Smooth muscle cell (in vitro differentiated cells): ENCODE results near the gene PRSS35. TPM values are rescaled to one million over a fixed set of nuclear protein-coding genes. Genes with fewer than 3 reads are reported as not detected.
"Not testable (repeated sequence)": the region's sequence is repeated elsewhere in the genome, so short reads cannot be mapped to it uniquely, and the experiment has no call there.

Experiments used
- DNase-seq: peaks from one replicate; lab custom pipeline; 2025; ENCODE audit not compliant: unreplicated experiment; lab: John Stamatoyannopoulos, UW
- H2AFZ ChIP-seq: fragments of 200-600 bp; sonication (generic); 2 replicates; pipeline ENCODE4 v1.6.0; 2016; ENCODE audit warnings: antibody characterized with exemption, low read depth, mild to moderate bottlenecking
- H3F3A ChIP-seq: fragments of 200-600 bp; sonication (generic); 2 replicates; pipeline ENCODE4 v1.6.0; 2017; ENCODE audit warnings: antibody characterized with exemption, low read depth
- H3K27ac ChIP-seq: fragments of 200-600 bp; sonication (generic); 2 replicates; pipeline ENCODE4 v1.5.1; 2016; ENCODE audit warnings: low read depth, mild to moderate bottlenecking
- H3K27me3 ChIP-seq: fragments of 200-600 bp; sonication (generic); 2 replicates; pipeline ENCODE4 v1.6.1; 2016; ENCODE audit warnings: low read depth, mild to moderate bottlenecking
- H3K36me3 ChIP-seq: fragments of 200-600 bp; sonication (generic); 2 replicates; pipeline ENCODE4 v1.5.1; 2016; ENCODE audit warnings: low read depth
- H3K4me1 ChIP-seq: fragments of 200-600 bp; sonication (generic); 2 replicates; pipeline ENCODE4 v1.5.1; 2016; ENCODE audit warnings: low read depth
- H3K4me2 ChIP-seq: fragments of 200-600 bp; sonication (generic); 2 replicates; pipeline ENCODE4 v1.6.0; 2016; ENCODE audit warnings: mild to moderate bottlenecking
- H3K4me3 ChIP-seq: fragments of 200-600 bp; sonication (generic); 2 replicates; pipeline ENCODE4 v1.5.1; 2016; ENCODE audit warnings: mild to moderate bottlenecking
- H3K79me2 ChIP-seq: fragments of 200-600 bp; sonication (generic); 2 replicates; pipeline ENCODE4 v1.6.0; 2016; ENCODE audit warnings: low read depth, mild to moderate bottlenecking
- H3K9ac ChIP-seq: fragments of 200-600 bp; sonication (generic); 2 replicates; pipeline ENCODE4 v1.6.0; 2016; ENCODE audit warnings: low read depth
- H3K9me3 ChIP-seq: fragments of 200-600 bp; sonication (generic); replicated peaks from 2 replicates; pipeline ENCODE4 v1.5.1; 2016; ENCODE audit warnings: low read depth
- H4K20me1 ChIP-seq: fragments of 200-600 bp; sonication (generic); 2 replicates; pipeline ENCODE4 v1.6.0; 2016; ENCODE audit warnings: low read depth
- WGBS: methylation state at CpG from one replicate; pipeline ENCODE4 v1.1.7; 2016; ENCODE audit warnings: low lambda C conversion rate; 5-methylcytosine and 5-hydroxymethylcytosine counted together
- polyA plus RNA-seq: library from polyadenylated mRNA; unstranded; fragments of >200 nt; fragmentation: Nextera tagmentation; extraction: Ambion mirVana; gene quantifications from 2 replicates; pipeline ENCODE4 v1.2.1, GENCODE V29; 2016
- total RNA-seq: library from RNA; depleted of rRNA; stranded (reverse); fragments of >200 nt; gene quantifications from 2 replicates; pipeline ENCODE4 v1.2.3, GENCODE V29; 2014
- TF ChIP-seq, protein P1 (sequence below): fragments of 200-600 bp; sonication (generic); IDR thresholded peaks from 2 replicates; pipeline ENCODE4 v1.5.1; 2017; ENCODE audit warnings: borderline replicate concordance, mild to moderate bottlenecking, antibody characterized with exemption; ENCODE audit not compliant: insufficient read depth, poor library complexity, severe bottlenecking

Gene PRSS35
- total and polyA plus RNA-seq, 2 experiments from 2014 or later: 52.9 to 61.7 TPM

- Histone ChIP-seq H3K36me3 (no peaks in the 10 kb centered on the region), H2AFZ (no peak overlapping the region), H4K20me1 (no peaks in the 10 kb centered on the region), H3K4me1 (no peaks in the 10 kb centered on the region), H3K4me2 (no peak overlapping the region), H3K4me3 (no peak overlapping the region), H3K27ac (no peak overlapping the region), H3K79me2 (no peaks in the 10 kb centered on the region), H3K9me3 (no peaks in the 10 kb centered on the region), H3K9ac (no peak overlapping the region), H3K27me3 (peaks cover 10% of the 10 kb centered on the region), H3F3A (no peaks in the 10 kb centered on the region)
- TF ChIP-seq, protein P1, sequence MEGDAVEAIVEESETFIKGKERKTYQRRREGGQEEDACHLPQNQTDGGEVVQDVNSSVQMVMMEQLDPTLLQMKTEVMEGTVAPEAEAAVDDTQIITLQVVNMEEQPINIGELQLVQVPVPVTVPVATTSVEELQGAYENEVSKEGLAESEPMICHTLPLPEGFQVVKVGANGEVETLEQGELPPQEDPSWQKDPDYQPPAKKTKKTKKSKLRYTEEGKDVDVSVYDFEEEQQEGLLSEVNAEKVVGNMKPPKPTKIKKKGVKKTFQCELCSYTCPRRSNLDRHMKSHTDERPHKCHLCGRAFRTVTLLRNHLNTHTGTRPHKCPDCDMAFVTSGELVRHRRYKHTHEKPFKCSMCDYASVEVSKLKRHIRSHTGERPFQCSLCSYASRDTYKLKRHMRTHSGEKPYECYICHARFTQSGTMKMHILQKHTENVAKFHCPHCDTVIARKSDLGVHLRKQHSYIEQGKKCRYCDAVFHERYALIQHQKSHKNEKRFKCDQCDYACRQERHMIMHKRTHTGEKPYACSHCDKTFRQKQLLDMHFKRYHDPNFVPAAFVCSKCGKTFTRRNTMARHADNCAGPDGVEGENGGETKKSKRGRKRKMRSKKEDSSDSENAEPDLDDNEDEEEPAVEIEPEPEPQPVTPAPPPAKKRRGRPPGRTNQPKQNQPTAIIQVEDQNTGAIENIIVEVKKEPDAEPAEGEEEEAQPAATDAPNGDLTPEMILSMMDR: no peak
- DNase-seq: no peak
- 83% methylated on average over 4 of the region's 4 CpGs for WGBS
Observed at GRCh38 chr6:83539678-83540077, 27.3 kb downstream of the PRSS35 start.

GRCh38 chr6:83546636-83547035 is 34.3 kb downstream of the PRSS35 start:
- Histone ChIP-seq H3F3A (no peaks in the 10 kb centered on the region), H3K27me3 (no peaks in the 10 kb centered on the region), H3K36me3 (no peaks in the 10 kb centered on the region), H3K9me3 (peaks cover 4% of the 10 kb centered on the region), H3K4me2 (no peak overlapping the region), H3K4me3 (no peak overlapping the region), H3K27ac (no peak overlapping the region), H3K9ac (no peak overlapping the region), H3K79me2 (no peaks in the 10 kb centered on the region), H2AFZ (no peak overlapping the region), H3K4me1 (no peaks in the 10 kb centered on the region), H4K20me1 (no peaks in the 10 kb centered on the region)
- TF ChIP-seq, protein P1: no peak
- WGBS: 75% methylated on average over 5 of the region's 5 CpGs
- DNase-seq: no peak

- H3K4me2 ChIP-seq, H3K4me1 ChIP-seq, H3F3A ChIP-seq, H3K36me3 ChIP-seq, DNase-seq, H3K4me3 ChIP-seq, H3K79me2 ChIP-seq, H4K20me1 ChIP-seq, H3K27ac ChIP-seq, H2AFZ ChIP-seq, H3K9ac ChIP-seq, H3K27me3 ChIP-seq, H3K9me3 ChIP-seq: not testable (repeated sequence)
- 90% methylated on average over 5 of the region's 5 CpGs for WGBS
Observed at GRCh38 chr6:83550482-83550881, 38.1 kb downstream of the PRSS35 start.

GRCh38 chr6:83551748-83552147 is 39.4 kb downstream of the PRSS35 start:
- H3K4me1 ChIP-seq, H3K27ac ChIP-seq, H3K79me2 ChIP-seq, H3K9ac ChIP-seq, H3K36me3 ChIP-seq, H3K27me3 ChIP-seq, H2AFZ ChIP-seq, H4K20me1 ChIP-seq, H3K4me2 ChIP-seq, DNase-seq, H3K9me3 ChIP-seq, H3F3A ChIP-seq, H3K4me3 ChIP-seq: not testable (repeated sequence)
- 91% methylated on average over 4 of the region's 4 CpGs for WGBS

DNA sequence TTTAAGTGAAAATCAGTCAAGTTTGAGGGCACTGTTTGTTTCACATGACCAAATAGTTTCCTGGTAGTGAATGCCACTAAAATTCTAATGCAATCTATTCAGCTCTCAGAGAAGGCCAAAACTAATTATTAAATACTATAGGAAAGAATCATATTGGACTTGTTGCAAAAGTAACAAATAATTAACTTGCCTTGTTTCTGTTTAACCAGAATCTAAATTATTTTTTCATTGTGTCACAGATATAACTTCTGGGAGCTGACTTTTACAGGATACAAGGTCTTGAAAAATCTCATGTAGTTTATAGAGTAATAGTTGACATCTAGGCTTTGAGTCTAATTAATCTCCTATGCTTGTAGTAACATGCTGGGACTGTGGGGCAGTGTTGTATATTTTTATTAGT is 44.5 kb downstream of the PRSS35 start:
- no peaks in the 10 kb centered on the region for H3K4me1 ChIP-seq
- H3K79me2 ChIP-seq: no peaks in the 10 kb centered on the region
- H3K27me3 ChIP-seq: no peaks in the 10 kb centered on the region
- H3K36me3 ChIP-seq: no peaks in the 10 kb centered on the region
- TF ChIP-seq, protein P1: no peak
- H3F3A ChIP-seq: no peaks in the 10 kb centered on the region
- no peak overlapping the region for H3K4me3 ChIP-seq
- no peak overlapping the region for H3K4me2 ChIP-seq
- H2AFZ ChIP-seq: no peak overlapping the region
- no peak overlapping the region for H3K9ac ChIP-seq
- H4K20me1 ChIP-seq: no peaks in the 10 kb centered on the region
- no peaks in the 10 kb centered on the region for H3K9me3 ChIP-seq
- H3K27ac ChIP-seq: no peak overlapping the region
- DNase-seq: no peak
